ENCODE results near the gene CENPI. TPM values are rescaled to one million over a fixed set of nuclear protein-coding genes. Genes with fewer than 3 reads are reported as not detected.

Gene CENPI
- total RNA-seq, 4 donors from 2014 or later = 2.5 to 5.8 (median 3.1) TPM

- no peak for DNase-seq
- TF ChIP-seq CTCF (IDR thresholded peaks at IDR 0.05) (no peak), POLR2A (IDR thresholded peaks at IDR 0.05) (no peak)
- H3K27ac ChIP-seq = no peak overlapping the region
- H3K9me3 ChIP-seq = no peaks in the 10 kb centered on the region
- H3K27me3 ChIP-seq = no peaks in the 10 kb centered on the region
- H3K4me1 ChIP-seq = no peaks in the 10 kb centered on the region
- no peak overlapping the region for H3K4me3 ChIP-seq
- H3K36me3 ChIP-seq = no peaks in the 10 kb centered on the region
These were observed 35.8 kb upstream of the CENPI start for GRCh38 chrX:101062176-101062575.

GRCh38 chrX:101071582-101071981, 26.4 kb upstream of the CENPI start:
- Histone ChIP-seq H3K4me1 (no peaks in the 10 kb centered on the region), H3K4me3 (no peak overlapping the region), H3K36me3 (no peaks in the 10 kb centered on the region), H3K9me3 (no peaks in the 10 kb centered on the region), H3K27me3 (no peaks in the 10 kb centered on the region), H3K27ac (no peak overlapping the region)
- TF ChIP-seq CTCF (IDR thresholded peaks at IDR 0.05) (no peak), POLR2A (IDR thresholded peaks at IDR 0.05) (no peak)
- DNase-seq = no peak

- Histone ChIP-seq H3K27ac (no peak within 1 kb of the TSS), H3K27me3 (no peaks in the 10 kb centered on the region), H3K9me3 (no peaks in the 10 kb centered on the region), H3K4me1 (no peaks in the 10 kb centered on the region), H3K36me3 (no peaks in the 10 kb centered on the region), H3K4me3 (peak within 1 kb of the TSS in 3 of 4 donors; percentile 6 to 45 (median 25))
- DNase-seq = no peak
- TF ChIP-seq CTCF (IDR thresholded peaks at IDR 0.05) (no peak), POLR2A (IDR thresholded peaks at IDR 0.05) (no peak)
These were observed 19.0 kb upstream of the CENPI start, which contains the start of gene TMEM35A for GRCh38 chrX:101078716-101079598. TMEM35A (plus strand) TSS chrX:101078879; CDS start chrX:101079003, 124 bp downstream.

DNA sequence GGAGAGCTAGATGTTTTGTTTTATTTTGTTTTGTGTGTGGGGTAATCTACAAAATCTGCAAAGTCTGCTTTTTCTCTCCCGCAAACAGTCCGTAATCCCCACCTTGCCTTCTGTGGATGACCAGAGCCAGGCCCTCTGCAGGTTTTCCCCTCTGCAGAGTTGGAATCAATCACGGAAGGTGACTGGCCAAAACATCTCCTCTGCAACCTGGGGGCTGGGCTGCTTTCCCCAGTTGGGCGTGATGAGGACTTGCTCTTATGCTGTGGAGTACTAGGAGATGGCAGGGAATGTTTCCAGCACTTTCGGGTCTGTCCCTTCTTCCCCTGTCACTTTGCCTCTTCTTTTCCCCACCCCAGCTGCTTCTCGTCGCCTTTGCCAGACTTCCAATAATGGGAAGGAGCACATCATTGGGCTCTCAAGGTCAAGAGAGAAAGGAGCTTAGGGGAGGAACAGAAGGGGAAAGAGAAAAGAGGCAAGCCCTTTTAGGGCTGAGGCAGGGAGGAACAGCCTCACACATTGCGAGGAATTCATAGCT, 18.2 kb upstream of the CENPI start:
- Histone ChIP-seq H3K36me3 (no peaks in the 10 kb centered on the region), H3K27ac (no peak overlapping the region), H3K4me3 (peak overlapping the region in 1 of 4 donors; percentile 45), H3K4me1 (no peaks in the 10 kb centered on the region), H3K27me3 (no peaks in the 10 kb centered on the region), H3K9me3 (no peaks in the 10 kb centered on the region)
- no peak for DNase-seq
- no peak for TF ChIP-seq POLR2A (IDR thresholded peaks at IDR 0.05)
- no peak for TF ChIP-seq CTCF (IDR thresholded peaks at IDR 0.05)

DNA sequence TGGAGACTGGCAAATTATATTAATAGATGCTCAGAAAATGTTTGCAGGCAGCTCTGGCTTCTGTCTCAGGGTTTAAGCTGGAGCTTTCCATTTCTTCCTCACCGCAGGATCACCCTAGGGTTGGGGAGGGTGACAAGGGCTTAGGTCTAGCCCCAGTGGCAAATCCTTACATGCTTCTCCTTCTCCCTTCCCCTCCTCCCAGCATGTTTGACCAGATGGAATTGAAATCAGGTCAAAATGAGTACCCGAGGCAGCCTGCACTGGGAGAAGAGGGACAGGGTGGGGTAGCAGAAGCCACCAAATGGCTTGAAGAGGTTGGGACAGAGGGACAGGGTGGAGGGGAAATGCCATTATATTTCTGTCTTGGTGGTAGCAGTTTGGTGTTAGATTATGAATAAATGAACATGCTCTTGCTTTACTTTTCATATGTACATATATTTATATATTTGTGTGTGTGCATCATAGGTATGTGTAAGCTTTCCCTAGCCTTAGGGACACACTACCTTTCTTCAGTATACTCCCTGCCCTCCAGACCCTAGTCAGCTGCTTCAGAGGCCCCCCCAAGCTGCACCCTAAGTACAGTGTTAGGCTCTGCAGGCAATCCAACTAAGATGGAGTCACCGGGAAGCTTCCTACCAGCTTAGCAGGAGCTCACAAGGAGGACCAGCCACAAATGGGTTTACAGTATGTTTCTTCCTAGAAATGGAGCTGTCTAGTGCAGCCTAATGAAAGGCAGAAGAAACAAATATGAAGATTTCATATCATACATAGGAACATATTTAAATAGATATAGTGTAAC, 17.5 kb upstream of the CENPI start:
- no peaks in the 10 kb centered on the region for H3K36me3 ChIP-seq

More for the DNA sequence above, 17.5 kb upstream of the CENPI start:
- Histone ChIP-seq H3K27ac (no peak overlapping the region), H3K4me3 (peak overlapping the region in 1 of 4 donors; percentile 45), H3K27me3 (no peaks in the 10 kb centered on the region), H3K4me1 (no peaks in the 10 kb centered on the region), H3K9me3 (no peaks in the 10 kb centered on the region)
- TF ChIP-seq POLR2A (IDR thresholded peaks at IDR 0.05) (no peak), CTCF (IDR thresholded peaks at IDR 0.05) (no peak)
- no peak for DNase-seq

Data from Peyer's patch (tissue), 4 donors.